HL-60 (cell line): ENCODE measurements around the gene MORC4.

Experiments
- GABPA ChIP-seq: IDR thresholded peaks from 2 replicates; pipeline ENCODE4 v1.6.1; 2012; ENCODE audit warnings: low read depth
- POLR2AphosphoS5 ChIP-seq: IDR thresholded peaks from 2 replicates; pipeline ENCODE4 v1.6.1; 2012; ENCODE audit warnings: low read depth
- TF ChIP-seq, protein P1 (sequence below): IDR thresholded peaks from 2 replicates; pipeline ENCODE4 v1.6.1; 2012; ENCODE audit warnings: low read depth; ENCODE audit not compliant: insufficient replicate concordance
- TF ChIP-seq, protein P2 (sequence below): IDR thresholded peaks from one replicate; pipeline ENCODE4 v1.5.1; 2011; ENCODE audit warnings: low read length, control low read depth, inconsistent platforms; ENCODE audit not compliant: insufficient read depth

DNA sequence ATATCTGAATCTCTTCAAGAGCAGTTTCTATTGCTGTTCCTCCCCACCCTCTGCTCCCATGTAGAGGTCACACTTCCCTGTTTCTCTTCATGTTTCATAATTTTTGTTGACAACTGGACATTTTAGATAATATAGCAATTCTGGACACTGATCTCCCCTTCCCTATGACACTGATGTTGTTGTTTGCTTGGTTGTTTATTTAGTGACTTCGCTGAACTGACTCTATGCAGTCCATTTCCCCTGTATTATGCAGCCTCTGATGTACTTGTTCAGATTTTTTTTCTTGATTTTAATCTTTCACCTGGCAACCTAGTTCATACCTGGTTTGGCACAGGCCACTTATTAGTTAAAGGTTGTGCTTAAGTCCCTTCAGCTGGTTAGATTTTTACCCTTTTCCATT, 50.6 kb downstream of the MORC4 start:
- TF ChIP-seq, protein P1, sequence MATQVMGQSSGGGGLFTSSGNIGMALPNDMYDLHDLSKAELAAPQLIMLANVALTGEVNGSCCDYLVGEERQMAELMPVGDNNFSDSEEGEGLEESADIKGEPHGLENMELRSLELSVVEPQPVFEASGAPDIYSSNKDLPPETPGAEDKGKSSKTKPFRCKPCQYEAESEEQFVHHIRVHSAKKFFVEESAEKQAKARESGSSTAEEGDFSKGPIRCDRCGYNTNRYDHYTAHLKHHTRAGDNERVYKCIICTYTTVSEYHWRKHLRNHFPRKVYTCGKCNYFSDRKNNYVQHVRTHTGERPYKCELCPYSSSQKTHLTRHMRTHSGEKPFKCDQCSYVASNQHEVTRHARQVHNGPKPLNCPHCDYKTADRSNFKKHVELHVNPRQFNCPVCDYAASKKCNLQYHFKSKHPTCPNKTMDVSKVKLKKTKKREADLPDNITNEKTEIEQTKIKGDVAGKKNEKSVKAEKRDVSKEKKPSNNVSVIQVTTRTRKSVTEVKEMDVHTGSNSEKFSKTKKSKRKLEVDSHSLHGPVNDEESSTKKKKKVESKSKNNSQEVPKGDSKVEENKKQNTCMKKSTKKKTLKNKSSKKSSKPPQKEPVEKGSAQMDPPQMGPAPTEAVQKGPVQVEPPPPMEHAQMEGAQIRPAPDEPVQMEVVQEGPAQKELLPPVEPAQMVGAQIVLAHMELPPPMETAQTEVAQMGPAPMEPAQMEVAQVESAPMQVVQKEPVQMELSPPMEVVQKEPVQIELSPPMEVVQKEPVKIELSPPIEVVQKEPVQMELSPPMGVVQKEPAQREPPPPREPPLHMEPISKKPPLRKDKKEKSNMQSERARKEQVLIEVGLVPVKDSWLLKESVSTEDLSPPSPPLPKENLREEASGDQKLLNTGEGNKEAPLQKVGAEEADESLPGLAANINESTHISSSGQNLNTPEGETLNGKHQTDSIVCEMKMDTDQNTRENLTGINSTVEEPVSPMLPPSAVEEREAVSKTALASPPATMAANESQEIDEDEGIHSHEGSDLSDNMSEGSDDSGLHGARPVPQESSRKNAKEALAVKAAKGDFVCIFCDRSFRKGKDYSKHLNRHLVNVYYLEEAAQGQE = no peak
- TF ChIP-seq, protein P2, sequence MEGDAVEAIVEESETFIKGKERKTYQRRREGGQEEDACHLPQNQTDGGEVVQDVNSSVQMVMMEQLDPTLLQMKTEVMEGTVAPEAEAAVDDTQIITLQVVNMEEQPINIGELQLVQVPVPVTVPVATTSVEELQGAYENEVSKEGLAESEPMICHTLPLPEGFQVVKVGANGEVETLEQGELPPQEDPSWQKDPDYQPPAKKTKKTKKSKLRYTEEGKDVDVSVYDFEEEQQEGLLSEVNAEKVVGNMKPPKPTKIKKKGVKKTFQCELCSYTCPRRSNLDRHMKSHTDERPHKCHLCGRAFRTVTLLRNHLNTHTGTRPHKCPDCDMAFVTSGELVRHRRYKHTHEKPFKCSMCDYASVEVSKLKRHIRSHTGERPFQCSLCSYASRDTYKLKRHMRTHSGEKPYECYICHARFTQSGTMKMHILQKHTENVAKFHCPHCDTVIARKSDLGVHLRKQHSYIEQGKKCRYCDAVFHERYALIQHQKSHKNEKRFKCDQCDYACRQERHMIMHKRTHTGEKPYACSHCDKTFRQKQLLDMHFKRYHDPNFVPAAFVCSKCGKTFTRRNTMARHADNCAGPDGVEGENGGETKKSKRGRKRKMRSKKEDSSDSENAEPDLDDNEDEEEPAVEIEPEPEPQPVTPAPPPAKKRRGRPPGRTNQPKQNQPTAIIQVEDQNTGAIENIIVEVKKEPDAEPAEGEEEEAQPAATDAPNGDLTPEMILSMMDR = no peak
- TF ChIP-seq GABPA = no peak
- no peak for TF ChIP-seq POLR2AphosphoS5
